HG02973 (cell line): ENCODE data around the gene PHETA1.

Experiments
- ATAC-seq: cut with Tn5 transposase; IDR thresholded peaks from one replicate; pipeline ENCODE4 v1.9.1; 2021; ENCODE audit warnings: moderate library complexity; ENCODE audit not compliant: unreplicated experiment

Gene PHETA1

DNA sequence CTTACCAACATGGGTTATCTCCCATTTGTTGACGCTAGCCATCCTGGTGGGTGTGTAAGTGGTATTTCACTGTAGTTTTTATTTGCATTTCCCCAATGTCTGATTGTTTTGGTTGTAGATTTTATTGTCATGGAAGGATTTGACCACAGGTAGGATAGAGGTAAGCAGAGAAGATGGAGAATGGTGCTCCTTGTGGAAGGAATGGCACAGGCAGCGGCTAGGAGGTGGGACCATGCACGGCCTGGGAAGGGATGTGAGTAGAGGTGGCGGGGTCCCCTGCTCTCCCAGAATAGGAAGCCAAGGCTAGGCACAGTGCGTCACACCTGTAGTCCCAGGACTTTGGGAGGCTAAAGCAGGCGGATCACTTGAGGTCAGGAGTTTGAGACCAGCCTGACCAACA, 41.4 kb downstream of the PHETA1 start:
- no peak for ATAC-seq

GRCh38 chr12:111322336-111323250, 46.3 kb downstream of the PHETA1 start:
- no peak for ATAC-seq

GRCh38 chr12:111321317-111321716, 47.6 kb downstream of the PHETA1 start:
- ATAC-seq: no peak

- ATAC-seq: no peak
Measured at GRCh38 chr12:111320258-111321050, 48.4 kb downstream of the PHETA1 start.

DNA sequence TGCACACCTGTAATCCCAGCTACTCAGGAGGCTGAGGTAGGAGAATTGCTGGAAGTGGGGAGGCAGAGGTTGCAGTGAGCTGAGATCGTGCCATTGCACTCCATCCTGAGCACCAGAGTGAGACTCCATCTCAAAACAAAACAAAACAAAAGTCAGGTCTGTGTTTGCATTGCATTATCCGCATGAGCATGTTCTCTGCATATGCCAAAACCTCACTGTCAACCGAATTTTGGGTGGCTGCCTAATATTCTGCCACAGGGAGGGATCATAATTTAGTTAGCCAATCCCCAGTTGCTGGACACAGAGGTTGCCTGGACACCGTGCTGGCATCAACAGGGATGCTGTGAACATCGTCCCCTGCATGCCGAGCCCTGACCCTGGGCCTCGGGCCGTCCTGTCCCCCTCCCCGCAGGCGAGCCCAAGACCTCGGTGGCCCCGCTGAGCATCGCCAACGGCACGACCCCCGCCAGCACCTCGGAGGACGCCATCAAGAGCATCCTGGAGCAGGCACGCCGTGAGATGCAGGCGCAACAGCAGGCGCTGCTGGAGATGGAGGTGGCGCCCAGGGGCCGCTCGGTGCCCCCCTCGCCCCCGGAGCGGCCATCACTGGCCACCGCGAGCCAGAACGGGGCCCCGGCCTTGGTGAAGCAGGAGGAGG, 49.2 kb downstream of the PHETA1 start:
- ATAC-seq: no peak

DNA sequence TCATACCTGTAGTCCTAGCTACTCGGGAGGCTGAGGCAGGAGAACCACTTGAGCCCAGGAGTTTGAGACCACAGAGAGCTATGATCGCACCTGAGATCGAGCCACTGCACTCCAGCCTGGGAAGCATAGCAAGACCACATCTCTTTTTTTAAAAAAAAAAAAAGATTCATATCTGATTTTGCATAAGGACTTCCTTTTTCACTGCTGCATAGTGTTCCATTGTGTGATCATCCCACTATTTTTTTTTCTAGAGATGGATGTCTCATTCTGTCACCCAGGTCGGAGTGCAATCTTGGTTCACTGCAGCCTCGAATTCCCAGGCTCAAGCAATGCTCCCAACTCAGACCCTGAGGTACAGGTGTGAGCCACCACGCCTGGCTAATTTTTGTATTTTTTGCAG, 50.4 kb downstream of the PHETA1 start:
- ATAC-seq: no peak

DNA sequence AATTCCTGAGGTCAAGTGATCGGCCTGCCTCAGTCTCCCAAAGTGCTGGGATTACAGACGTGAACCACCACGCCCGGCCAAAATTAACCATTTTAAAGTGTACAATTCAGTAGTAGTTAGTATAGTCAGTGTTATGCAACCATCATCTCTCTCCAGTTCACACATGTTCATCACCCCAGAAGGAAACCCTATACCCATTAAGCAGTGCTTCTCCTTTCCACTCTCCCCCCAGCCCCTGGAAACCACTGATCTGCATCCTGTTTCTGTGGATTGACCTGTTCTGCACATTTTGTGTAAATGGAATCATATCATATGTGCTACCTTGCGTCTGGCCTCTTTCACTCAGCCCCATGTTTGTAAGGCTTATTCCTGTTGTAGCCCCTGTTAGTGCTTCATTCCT, 52.2 kb downstream of the PHETA1 start:
- no peak for ATAC-seq

DNA sequence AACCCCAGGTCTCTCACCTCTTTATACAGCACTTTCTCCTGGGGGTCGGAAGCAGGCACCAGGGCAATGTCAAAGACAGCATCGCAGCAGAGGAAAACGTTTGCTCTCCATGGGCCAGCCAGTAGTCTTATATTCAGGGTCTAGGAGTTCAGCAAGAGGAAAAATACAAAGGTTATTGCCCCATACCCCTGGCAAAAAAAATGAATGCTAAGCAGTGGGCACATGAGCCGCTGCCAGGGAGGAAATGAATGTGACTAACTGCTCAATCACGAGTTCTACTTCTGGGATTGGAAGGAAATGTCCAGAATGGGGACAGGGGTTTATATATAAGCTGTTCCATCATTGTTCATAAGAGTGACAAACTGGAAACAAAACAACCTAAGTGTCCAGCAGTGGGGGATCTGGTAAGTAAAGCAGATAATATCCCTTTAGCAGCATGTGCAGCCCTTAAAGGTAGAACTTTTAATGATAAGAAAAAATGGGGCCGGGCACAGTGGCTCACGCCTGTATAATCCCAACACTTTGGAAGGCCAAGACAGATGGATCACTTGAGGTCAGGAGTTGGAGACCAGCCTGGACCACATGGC, 53.8 kb downstream of the PHETA1 start:
- no peak for ATAC-seq

- ATAC-seq: no peak
Measured at GRCh38 chr12:111313833-111314259, 55.0 kb downstream of the PHETA1 start.

GRCh38 chr12:111312708-111313107, 56.2 kb downstream of the PHETA1 start:
- no peak for ATAC-seq

DNA sequence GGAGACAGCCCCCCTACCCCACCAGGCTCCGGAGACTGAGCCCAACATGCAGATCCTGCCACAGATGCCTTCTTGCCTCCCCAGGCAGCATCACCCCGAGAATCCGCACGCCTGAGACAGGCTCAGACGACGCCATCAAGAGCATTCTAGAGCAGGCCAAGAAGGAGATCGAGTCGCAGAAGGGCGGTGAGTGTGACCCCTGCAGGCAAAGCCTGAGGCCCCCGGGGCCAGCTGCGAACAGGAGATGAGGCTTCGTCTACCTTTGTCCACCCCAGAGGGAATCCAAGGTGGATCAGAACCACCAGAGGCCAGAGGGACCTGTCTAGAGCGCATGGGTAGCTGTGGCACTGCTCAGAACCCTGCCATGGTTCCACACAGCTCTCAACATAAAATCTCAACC, 56.9 kb downstream of the PHETA1 start:
- no peak for ATAC-seq

- no peak for ATAC-seq
Measured at GRCh38 chr12:111311011-111311410, 57.9 kb downstream of the PHETA1 start.
